RWPE1 (cell line): ENCODE results near the gene IKZF1.

Experiments used
- CTCF ChIA-PET: fragments of 350-600 bp; sonication (Branson Sonifier 250); formaldehyde crosslinking; extraction: SDS; loops from one replicate; lab custom pipeline; 2021; lab: Yijun Ruan, JAX
- POLR2A ChIA-PET: fragments of 400-600 bp; formaldehyde crosslinking; extraction: SDS; loops from one replicate; lab custom pipeline; 2020; ENCODE audit warnings: antibody characterized with exemption; ENCODE audit not compliant: low non-redundant PET; lab: Yijun Ruan, JAX
- DNase-seq: peaks from one replicate; pipeline ENCODE4 v3.0.0; 2012; ENCODE audit warnings: low spot score
- H3K27ac ChIP-seq: fragments of 450-650 bp; 2 replicates; pipeline ENCODE4 v1.5.1; 2017
- TF ChIP-seq, protein P1 (sequence below): fragments of 450-650 bp; conservative IDR thresholded peaks from 2 replicates; pipeline ENCODE4 v1.5.1; 2017; ENCODE audit warnings: low read depth, mild to moderate bottlenecking

The IKZF1 gene

GRCh38 chr7:50449881-50450589, 145.5 kb downstream of the IKZF1 start, which contains the start of gene FIGNL1:
FIGNL1 (minus strand) TSS chr7:50450350; CDS start chr7:50447287, 3,063 bp downstream.
- TF ChIP-seq, protein P1, sequence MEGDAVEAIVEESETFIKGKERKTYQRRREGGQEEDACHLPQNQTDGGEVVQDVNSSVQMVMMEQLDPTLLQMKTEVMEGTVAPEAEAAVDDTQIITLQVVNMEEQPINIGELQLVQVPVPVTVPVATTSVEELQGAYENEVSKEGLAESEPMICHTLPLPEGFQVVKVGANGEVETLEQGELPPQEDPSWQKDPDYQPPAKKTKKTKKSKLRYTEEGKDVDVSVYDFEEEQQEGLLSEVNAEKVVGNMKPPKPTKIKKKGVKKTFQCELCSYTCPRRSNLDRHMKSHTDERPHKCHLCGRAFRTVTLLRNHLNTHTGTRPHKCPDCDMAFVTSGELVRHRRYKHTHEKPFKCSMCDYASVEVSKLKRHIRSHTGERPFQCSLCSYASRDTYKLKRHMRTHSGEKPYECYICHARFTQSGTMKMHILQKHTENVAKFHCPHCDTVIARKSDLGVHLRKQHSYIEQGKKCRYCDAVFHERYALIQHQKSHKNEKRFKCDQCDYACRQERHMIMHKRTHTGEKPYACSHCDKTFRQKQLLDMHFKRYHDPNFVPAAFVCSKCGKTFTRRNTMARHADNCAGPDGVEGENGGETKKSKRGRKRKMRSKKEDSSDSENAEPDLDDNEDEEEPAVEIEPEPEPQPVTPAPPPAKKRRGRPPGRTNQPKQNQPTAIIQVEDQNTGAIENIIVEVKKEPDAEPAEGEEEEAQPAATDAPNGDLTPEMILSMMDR = no peak
- peak within 1 kb of the TSS; percentile 87 for H3K27ac ChIP-seq
- DNase-seq = peak; percentile 62
- POLR2A ChIA-PET = interaction anchor here (1.0 kb wide), 1 partner anchor 85 kb away, joined by 4 read pairs; no protein-coding TSS in a partner anchor
- CTCF ChIA-PET = interaction anchor here (0.6 kb wide), 1 partner anchor 29 kb away, joined by 5 read pairs; no protein-coding TSS in a partner anchor

DNA sequence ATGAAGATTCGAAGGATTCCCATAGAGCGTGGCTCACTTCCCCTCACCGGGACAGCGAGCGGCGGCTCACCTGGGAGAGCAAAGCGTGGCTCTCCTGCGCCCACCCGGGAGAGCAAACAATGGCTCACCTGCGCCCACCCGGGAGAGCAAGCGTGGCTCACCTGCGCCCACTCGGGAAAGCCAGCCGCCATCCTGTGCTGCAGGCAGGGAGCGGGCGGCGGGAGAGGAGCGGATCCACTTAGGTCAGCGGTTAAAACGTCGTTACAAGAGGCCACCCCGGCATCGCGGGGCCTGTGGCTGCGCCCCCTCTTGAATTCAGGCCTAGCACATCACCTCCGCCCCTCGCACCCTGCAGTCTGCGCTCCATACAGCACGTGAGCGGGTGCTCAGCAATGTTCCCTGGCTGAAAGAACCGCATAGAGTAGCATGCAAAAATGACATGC, 146.1 kb downstream of the IKZF1 start:
- H3K27ac ChIP-seq = peak overlapping the region; percentile 87
- ChIA-PET CTCF (no interaction called here), POLR2A (interaction anchor here (1.0 kb wide), 1 partner anchor 84 kb away, joined by 4 read pairs; no protein-coding TSS in a partner anchor)
- DNase-seq = no peak
- TF ChIP-seq, protein P1 = no peak
